GM19238 (cell line): Measurements from ENCODE around the gene LOXL3.
A peak's percentile ranks its signal among the peaks of the same experiment; 100 is the strongest.

Experiments
- DNase-seq: peaks from one replicate; pipeline ENCODE4 v3.0.0; 2011; ENCODE audit warnings: low spot score; ENCODE audit not compliant: insufficient read length

LOXL3 gene

GRCh38 chr2:74507145-74507925 lies 46.4 kb downstream of the LOXL3 start, which contains the start of gene PCGF1:
Gene PCGF1 (minus strand): TSS chr2:74507695. CDS start chr2:74507668, 27 bp downstream.
- peak; percentile 98 for DNase-seq

DNA sequence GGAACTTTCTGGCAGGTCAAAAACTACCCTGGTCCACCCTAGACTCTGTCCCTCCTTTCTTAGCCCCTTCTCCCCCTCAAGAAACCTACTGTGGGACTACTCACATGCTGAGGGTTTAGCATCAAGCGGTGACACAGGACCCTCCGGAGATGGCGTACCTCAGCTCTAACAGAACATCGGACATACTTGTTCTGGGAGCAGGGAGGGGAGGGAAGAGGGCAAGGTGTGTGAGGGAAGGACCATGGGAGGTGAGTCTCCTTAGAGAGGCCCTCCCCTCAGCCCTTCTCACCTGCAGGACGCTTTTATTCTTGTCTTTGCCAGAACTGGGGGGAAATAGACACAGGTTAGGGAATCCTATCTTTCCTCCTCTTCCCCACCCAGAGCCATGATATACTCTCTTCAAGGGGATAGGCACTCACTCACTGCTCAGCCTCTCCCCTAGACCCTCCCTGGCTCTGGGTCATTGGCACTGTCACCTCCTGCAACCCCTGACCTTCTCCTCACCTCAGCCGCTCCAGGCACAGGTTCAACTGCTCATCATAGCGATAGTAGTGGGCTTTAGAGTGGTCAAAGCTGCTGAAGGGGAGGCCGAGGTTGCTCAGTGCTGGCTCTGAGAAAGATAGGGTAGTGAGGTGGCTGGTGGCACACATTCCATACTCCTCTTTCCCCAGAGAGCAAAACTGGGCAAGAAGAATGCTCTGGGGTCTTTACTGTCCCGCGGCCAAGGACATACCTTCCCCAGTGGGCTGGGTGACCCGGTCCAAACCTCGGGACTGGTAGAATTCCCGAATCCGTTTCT lies 48.1 kb downstream of the LOXL3 start:
- no peak for DNase-seq

DNA sequence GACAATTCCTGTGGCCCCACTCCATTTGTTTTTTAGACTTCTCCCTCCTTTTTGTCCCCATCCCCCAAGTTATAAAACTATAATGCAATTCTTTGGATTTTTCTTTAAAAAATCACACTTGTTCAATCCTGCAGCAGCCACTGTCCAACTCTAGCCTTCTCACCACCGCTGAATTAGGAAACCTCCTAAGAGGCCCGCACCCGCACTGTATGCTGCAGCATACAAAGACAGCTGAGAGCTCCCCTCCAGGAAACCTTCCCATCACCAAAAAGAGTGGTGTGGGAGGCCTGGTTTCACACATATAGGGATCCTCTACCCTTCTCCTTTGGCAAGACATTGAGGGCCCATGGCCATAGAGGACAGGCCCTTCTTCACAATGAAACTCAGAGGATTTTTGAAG lies 49.2 kb downstream of the LOXL3 start:
- DNase-seq, result no peak

- no peak for DNase-seq
These were observed 50.0 kb downstream of the LOXL3 start for GRCh38 chr2:74503506-74504475.

- no peak for DNase-seq
These were observed 50.8 kb downstream of the LOXL3 start for GRCh38 chr2:74502720-74503505.

DNA sequence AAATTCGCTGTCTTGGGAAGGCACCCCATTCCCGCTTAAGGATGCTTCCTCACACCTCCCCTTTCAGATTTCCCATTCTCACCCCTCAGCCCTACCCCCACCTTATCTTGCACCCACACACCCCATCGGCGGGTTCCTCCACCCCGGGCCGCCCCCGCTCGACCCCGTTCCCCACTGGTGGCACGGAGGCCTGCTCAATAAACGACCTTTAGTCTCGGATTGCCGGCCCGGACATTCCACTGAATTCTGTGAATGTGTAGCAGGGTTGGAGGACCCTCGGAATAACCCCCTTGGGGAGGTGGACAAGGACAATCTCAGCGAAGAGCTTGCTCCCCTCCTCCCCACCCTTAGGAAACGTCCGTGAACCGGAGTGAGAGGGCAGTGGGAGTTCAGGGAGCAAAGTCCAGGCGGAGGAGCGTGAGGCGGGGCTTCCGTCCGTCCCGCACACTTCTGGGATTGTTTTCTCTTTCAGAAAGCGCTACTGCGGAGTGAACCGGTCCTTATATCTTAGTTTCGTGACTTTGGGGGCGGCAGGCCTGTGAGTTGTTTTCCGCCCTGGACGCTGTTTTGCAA lies 51.5 kb downstream of the LOXL3 start:
- DNase-seq, result no peak

GRCh38 chr2:74501335-74502071 lies 52.2 kb downstream of the LOXL3 start:
- DNase-seq, result no peak

GRCh38 chr2:74500578-74500946 lies 53.2 kb downstream of the LOXL3 start:
- DNase-seq, result no peak

GRCh38 chr2:74499940-74500577 lies 53.7 kb downstream of the LOXL3 start:
- no peak for DNase-seq

DNA sequence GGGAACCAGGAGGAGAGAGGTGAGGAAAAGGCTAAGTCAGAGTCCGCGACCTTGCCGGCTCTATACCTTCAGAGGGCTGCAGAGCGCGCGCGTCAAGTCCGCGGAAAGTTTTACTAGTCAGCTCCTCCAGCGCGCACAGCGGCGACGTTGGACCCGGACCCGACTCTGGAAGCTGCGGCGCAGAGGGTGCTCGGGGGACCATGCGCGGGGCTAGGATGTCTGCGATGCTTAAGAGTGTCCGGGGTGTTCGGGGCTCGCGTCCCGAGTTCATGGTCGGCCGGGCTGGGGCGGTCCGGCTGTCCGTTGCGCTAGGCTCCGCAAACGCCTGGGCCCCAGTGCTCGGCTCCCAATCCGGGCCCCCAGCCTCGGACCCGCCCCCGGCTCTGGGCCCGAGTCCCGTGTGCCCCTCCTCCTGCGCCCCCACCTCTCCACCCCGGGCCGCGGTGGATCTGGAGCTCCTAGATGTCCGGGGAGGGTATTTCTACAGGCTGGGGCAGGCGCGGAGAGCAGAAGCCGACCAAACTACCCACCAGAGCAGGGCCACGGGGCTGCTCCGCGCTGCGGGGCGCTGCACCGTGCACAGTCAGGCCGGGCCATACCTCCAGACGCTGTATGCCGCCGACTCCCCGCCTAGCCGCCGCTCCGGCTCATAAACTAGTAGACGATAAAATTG lies 54.3 kb downstream of the LOXL3 start, which contains the start of gene LBX2:
LBX2 (minus strand) TSS at position 337 of the 673 bp plus-strand sequence; CDS start at position 271, 66 bp downstream.
- DNase-seq, result no peak

GRCh38 chr2:74498500-74499266 lies 55.1 kb downstream of the LOXL3 start:
- no peak for DNase-seq

GRCh38 chr2:74497777-74498499 lies 55.8 kb downstream of the LOXL3 start:
- no peak for DNase-seq

DNA sequence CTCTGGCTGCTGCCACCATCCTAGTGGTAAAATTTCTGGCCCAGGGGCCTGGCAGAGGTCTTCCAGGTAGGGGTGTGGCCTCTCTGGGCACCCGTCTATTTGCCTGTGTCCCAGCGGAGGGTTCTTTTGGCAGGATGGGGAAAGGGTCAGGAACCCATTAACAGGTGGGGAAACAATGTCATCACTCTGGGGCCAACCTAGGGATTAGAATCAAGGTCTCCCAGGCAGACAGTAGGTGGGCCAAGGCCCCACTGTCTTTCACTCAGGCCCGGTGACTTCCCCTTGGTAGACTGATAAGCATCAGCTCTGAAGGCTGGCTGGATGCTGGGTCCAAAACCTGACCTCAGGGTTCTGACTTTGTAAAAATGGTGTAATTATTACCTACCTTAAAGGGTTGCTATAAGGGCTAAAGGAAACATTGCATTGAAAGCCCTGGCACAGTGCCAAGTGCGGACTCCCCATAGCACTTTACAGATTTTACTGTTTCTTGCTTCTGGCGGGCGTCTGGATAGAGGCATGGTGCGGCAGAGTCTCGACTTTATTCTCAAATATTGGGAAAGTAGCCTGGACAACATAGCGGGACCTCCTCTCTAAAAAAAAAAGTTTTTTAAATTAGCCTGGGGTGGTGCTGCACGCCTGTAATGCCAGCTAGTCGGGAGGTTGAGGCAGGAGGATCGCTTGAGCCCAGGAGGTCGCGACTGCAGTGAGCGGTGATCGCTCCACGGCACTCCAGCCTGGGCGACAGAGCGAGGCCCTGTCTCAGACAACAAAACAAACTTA lies 56.6 kb downstream of the LOXL3 start:
- DNase-seq, result no peak

DNA sequence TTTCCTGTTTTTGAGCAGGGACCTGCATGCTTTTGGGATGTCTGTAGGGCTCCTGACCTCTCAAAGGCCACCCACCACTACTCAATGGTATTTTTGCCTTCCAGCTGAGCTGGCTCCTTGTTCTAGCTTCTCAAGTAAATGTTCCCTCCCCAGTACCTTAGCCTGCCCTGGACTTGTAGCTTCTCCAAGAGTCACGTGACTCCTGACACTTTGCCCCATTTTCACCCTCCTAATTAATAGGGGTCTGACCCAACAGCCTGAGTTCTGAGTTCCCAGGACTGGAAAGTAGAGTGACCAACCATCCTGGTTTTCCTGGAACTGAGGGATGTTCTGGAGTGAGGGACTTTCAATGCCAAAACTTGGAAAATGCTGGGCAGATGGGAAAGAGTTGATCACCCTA lies 58.3 kb downstream of the LOXL3 start:
- no peak for DNase-seq

- DNase-seq, result no peak
These were observed 60.2 kb downstream of the LOXL3 start for GRCh38 chr2:74493546-74493945.
